K562 (cell line): ENCODE results near the gene CHPF2. TPM values are rescaled to one million over a fixed set of nuclear protein-coding genes. Genes with fewer than 3 reads are reported as not detected.

Experiments used
- ATAC-seq: fragments of 200-7000 bp; cut with Tn5 transposase; 3 replicates; pipeline ENCODE4 v1.9.1; 2020; ENCODE audit warnings: moderate library complexity
- BruUV-seq: library from RNA; stranded (reverse); fragments of 400-500 nt; replicated peaks from 2 replicates; lab custom pipeline; 2021; lab: Mats Ljungman, UMichigan
- CTCF ChIA-PET: fragments of 300-600 bp; formaldehyde crosslinking; extraction: SDS; loops from one replicate; lab custom pipeline; 2021; ENCODE audit warnings: low intra/inter-chr PET ratio; lab: Yijun Ruan, JAX
- POLR2A ChIA-PET: fragments of 300-600, 350-650 bp; sonication (Branson Sonifier 250); formaldehyde crosslinking; extraction: SDS; loops from one replicate; lab custom pipeline; 2021; ENCODE audit warnings: antibody characterized with exemption, inconsistent platforms; lab: Yijun Ruan, JAX
- DNase-seq, 4 experiments: peaks; one replicate each; pipeline versions ENCODE4 v3.0.0 to v3.0.0-alpha.2; 2011 to 2018; ENCODE audit warnings: low spot score in 3 of 4, mixed read lengths in 3 of 4; ENCODE audit errors: extremely low read depth in 1 of 4
- FAIRE-seq: peaks from 2 replicates; lab custom pipeline; 2011; peaks lifted over from hg19 to GRCh38; lab: Jason Lieb, UNC
- H2AFZ ChIP-seq: 2 replicates; pipeline ENCODE4 v1.6.0; 2011; ENCODE audit warnings: low read depth, low read length, control low read depth, inconsistent platforms
- H3K27ac ChIP-seq: fragments of 200-600 bp; 3 replicates; pipeline ENCODE4 v1.8.0; 2011; ENCODE audit warnings: low read depth, mild to moderate bottlenecking, control low read depth, inconsistent platforms, low read length, moderate library complexity, mixed read lengths; ENCODE audit errors: extremely low read depth
- H3K27me3 ChIP-seq, 2 experiments: fragments of 300-600 bp in 1 of 2; 2 replicates in 1 of 2; 3 replicates in 1 of 2; pipeline versions ENCODE4 v1.6.0 to v1.8.0; 2011; ENCODE audit warnings: inconsistent platforms in 2 of 2, low read length in 2 of 2, mild to moderate bottlenecking in 1 of 2, mixed read lengths in 1 of 2, moderate library complexity in 1 of 2; ENCODE audit not compliant: control insufficient read depth in 2 of 2, insufficient read depth in 2 of 2
- H3K36me3 ChIP-seq: fragments of 300-600 bp; 3 replicates; pipeline ENCODE4 v1.8.0; 2011; ENCODE audit warnings: mild to moderate bottlenecking, low read length, inconsistent platforms; ENCODE audit not compliant: control insufficient read depth, insufficient read depth
- H3K4me1 ChIP-seq, 2 experiments: fragments of 200-600 bp in 1 of 2; replicated peaks in 1 of 2; 2 replicates in 1 of 2; 3 replicates in 1 of 2; pipeline versions ENCODE4 v1.5.1 to v1.8.0; 2011; ENCODE audit warnings: inconsistent platforms in 2 of 2, low read length in 2 of 2, mild to moderate bottlenecking in 1 of 2, mixed read lengths in 1 of 2, moderate library complexity in 1 of 2; ENCODE audit not compliant: control insufficient read depth in 2 of 2, insufficient read depth in 2 of 2
- H3K4me2 ChIP-seq: 2 replicates; pipeline ENCODE4 v1.6.1; 2011; ENCODE audit warnings: low read length, control low read depth, inconsistent platforms, mixed read lengths; ENCODE audit not compliant: insufficient read depth
- H3K4me3 ChIP-seq: fragments of 200-600 bp; sonication (generic), shearing (Covaris generic); 2 replicates; pipeline ENCODE4 v1.5.1; 2016; ENCODE audit warnings: control low read depth, inconsistent platforms
- H3K79me2 ChIP-seq: fragments of 200-600 bp; 3 replicates; pipeline ENCODE4 v1.8.0; 2011; ENCODE audit warnings: low read length, inconsistent platforms; ENCODE audit not compliant: control insufficient read depth, insufficient read depth
- H3K9ac ChIP-seq, 2 experiments: 2 replicates each; pipeline versions ENCODE4 v1.6.0 to v1.6.1; 2011; ENCODE audit warnings: low read depth in 2 of 2, low read length in 2 of 2, control low read depth in 1 of 2, inconsistent platforms in 1 of 2, mild to moderate bottlenecking in 1 of 2, mixed read lengths in 1 of 2; ENCODE audit not compliant: insufficient read depth in 1 of 2
- H3K9me1 ChIP-seq: one replicate; pipeline ENCODE4 v1.6.0; 2011; ENCODE audit warnings: inconsistent platforms, mild to moderate bottlenecking, low read length, moderate library complexity; ENCODE audit not compliant: control insufficient read depth, insufficient read depth
- H3K9me3 ChIP-seq: replicated peaks from 2 replicates; pipeline ENCODE4 v1.5.1; 2011; ENCODE audit warnings: low read depth, low read length, inconsistent platforms; ENCODE audit not compliant: control insufficient read depth, insufficient read depth
- H4K20me1 ChIP-seq: replicated peaks from 2 replicates; pipeline ENCODE4 v1.6.1; 2011; ENCODE audit warnings: low read length, inconsistent platforms, mixed read lengths; ENCODE audit not compliant: control insufficient read depth, insufficient read depth
- DDX20 ChIP-seq: fragments of 450-650 bp; IDR thresholded peaks from 2 replicates; pipeline ENCODE4 v1.6.1; 2016; ENCODE audit warnings: missing genetic modification characterization, low read depth, mild to moderate bottlenecking, missing compliant biosample characterization, moderate library complexity
- HNRNPUL1 ChIP-seq: fragments of 200-400 bp; formaldehyde crosslinking; IDR thresholded peaks from 2 replicates; pipeline ENCODE4 v1.6.1; 2017; ENCODE audit warnings: low read length
- WGBS: fragments of 100-300 bp; shearing (Covaris generic); methylation state at CpG from one replicate; pipeline ENCODE4 v1.1.6; 2016; ENCODE audit warnings: low coverage, mixed read lengths; ENCODE audit not compliant: insufficient coverage; ENCODE audit errors: missing lambda C conversion rate; 5-methylcytosine and 5-hydroxymethylcytosine counted together
- in situ Hi-C: fragments of 300-500 bp; cut with MboI; formaldehyde crosslinking; loops from 4 replicates; pipeline ENCODE4 v1.15.0; 2018; ENCODE audit warnings: inconsistent platforms, mixed read lengths
- intact Hi-C: fragments of 100-400 bp; cut with micrococcal nuclease; formaldehyde crosslinking; loops from 2 replicates; pipeline ENCODE4 v1.14.2; 2022
- polyA plus RNA-seq, 8 experiments: library from polyadenylated mRNA; depleted of rRNA in 4 of 8; stranded (reverse) in 5 of 8; unstranded in 3 of 8; fragments of >200 nt; fragmentation: Nextera tagmentation in 2 of 8; fragmentation: Illumina TruSeq in 1 of 8; extraction: Ambion mirVana in 2 of 8; extraction: Trizol in 1 of 8; gene quantifications; 2 replicates each; pipeline versions ENCODE4 v1.2.1 to v1.2.3, GENCODE V29; 2011 to 2014; ENCODE audit warnings: inconsistent platforms in 1 of 8, missing spikeins in 1 of 8
- total RNA-seq, 7 experiments: library from RNA; depleted of rRNA in 6 of 7; stranded (reverse); fragments of >200 nt in 6 of 7; fragmentation: Illumina TruSeq in 2 of 7; extraction: Trizol in 2 of 7; gene quantifications; 2 replicates each; pipeline versions ENCODE4 v1.2.1 to v1.2.3, GENCODE V29; 2011 to 2021; ENCODE audit warnings: low replicate concordance in 1 of 7
- TF ChIP-seq, protein P1 (sequence below): sonication (generic); formaldehyde crosslinking; IDR thresholded peaks from 2 replicates; pipeline ENCODE4 v1.8.0; 2023; ENCODE audit warnings: missing genetic modification reagents, mild to moderate bottlenecking, borderline replicate concordance

CHPF2 gene
- total and polyA plus RNA-seq, 9 of the 15 experiments (the other 6 are each of a cell fraction or from before 2014, with no cell fraction given), result 0.08 to 32.8 (median 10.5) TPM

DNA sequence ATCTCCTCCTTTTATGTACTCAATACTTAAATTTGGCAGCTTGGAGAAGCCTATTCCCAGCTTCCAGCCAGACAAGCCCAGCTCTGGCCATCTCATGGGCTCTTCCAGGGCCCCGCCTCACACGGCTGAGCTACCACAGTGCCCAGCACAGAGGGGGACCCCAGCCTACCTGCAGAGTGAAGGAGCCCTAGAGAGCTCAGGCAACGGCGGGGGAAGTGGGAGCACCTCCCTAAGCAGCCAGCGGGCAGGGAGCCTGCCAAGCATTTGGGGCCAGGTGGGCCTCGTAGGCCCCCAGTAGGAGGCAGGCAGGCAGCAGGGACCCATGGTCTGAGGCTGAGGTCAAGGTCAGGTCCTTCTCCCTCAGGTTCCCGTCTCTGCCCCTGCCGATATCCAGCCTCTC is 45.3 kb downstream of the CHPF2 start:
- no peak for DNase-seq
- Histone ChIP-seq H3K9me3 (no peaks in the 10 kb centered on the region), H3K9me1 (peaks cover 3% of the 10 kb centered on the region), H3K79me2 (no peaks in the 10 kb centered on the region), H3K36me3 (no peaks in the 10 kb centered on the region), H3K27me3 (peaks cover 47 to 84% of the 10 kb centered on the region in 2 experiments), H3K4me1 (peaks cover 4 to 40% of the 10 kb centered on the region in 2 experiments; a peak in 3 of 5 replicates), H3K27ac (no peak overlapping the region), H4K20me1 (peaks cover 15% of the 10 kb centered on the region), H3K4me2 (peak overlapping the region; percentile 37; the same call in 1 of the 2 replicates), H3K9ac (peak overlapping the region in 1 of 2 experiments; percentile 51; a peak in 1 of 4 replicates), H2AFZ (peak overlapping the region; percentile 65), H3K4me3 (no peak overlapping the region)
- intact Hi-C loops (no loop called here), in situ Hi-C loops (no loop called here)
- BruUV-seq, result no TSS peak
- no peak for FAIRE-seq
- TF ChIP-seq, protein P1, sequence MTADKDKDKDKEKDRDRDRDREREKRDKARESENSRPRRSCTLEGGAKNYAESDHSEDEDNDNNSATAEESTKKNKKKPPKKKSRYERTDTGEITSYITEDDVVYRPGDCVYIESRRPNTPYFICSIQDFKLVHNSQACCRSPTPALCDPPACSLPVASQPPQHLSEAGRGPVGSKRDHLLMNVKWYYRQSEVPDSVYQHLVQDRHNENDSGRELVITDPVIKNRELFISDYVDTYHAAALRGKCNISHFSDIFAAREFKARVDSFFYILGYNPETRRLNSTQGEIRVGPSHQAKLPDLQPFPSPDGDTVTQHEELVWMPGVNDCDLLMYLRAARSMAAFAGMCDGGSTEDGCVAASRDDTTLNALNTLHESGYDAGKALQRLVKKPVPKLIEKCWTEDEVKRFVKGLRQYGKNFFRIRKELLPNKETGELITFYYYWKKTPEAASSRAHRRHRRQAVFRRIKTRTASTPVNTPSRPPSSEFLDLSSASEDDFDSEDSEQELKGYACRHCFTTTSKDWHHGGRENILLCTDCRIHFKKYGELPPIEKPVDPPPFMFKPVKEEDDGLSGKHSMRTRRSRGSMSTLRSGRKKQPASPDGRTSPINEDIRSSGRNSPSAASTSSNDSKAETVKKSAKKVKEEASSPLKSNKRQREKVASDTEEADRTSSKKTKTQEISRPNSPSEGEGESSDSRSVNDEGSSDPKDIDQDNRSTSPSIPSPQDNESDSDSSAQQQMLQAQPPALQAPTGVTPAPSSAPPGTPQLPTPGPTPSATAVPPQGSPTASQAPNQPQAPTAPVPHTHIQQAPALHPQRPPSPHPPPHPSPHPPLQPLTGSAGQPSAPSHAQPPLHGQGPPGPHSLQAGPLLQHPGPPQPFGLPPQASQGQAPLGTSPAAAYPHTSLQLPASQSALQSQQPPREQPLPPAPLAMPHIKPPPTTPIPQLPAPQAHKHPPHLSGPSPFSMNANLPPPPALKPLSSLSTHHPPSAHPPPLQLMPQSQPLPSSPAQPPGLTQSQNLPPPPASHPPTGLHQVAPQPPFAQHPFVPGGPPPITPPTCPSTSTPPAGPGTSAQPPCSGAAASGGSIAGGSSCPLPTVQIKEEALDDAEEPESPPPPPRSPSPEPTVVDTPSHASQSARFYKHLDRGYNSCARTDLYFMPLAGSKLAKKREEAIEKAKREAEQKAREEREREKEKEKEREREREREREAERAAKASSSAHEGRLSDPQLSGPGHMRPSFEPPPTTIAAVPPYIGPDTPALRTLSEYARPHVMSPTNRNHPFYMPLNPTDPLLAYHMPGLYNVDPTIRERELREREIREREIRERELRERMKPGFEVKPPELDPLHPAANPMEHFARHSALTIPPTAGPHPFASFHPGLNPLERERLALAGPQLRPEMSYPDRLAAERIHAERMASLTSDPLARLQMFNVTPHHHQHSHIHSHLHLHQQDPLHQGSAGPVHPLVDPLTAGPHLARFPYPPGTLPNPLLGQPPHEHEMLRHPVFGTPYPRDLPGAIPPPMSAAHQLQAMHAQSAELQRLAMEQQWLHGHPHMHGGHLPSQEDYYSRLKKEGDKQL (CRISPR knock-in tag), result 0 out of 2 replicates have a peak, but pooled peaks have one; percentile 24
- no peak for TF ChIP-seq DDX20
- TF ChIP-seq HNRNPUL1, result no peak
- CTCF ChIA-PET, result no interaction called here
- WGBS, result 22% methylated on average over 8 of the region's 8 CpGs
- peak; percentile 16 for ATAC-seq
- POLR2A ChIA-PET, result interaction anchor here (0.5 to 1.5 kb wide), 5 partner anchors 8 to 129 kb away, joined by 3 to 4 read pairs (median 3); no protein-coding TSS in a partner anchor
